Tibial nerve (tissue), 4 donors: Measurements from ENCODE around the gene CECR2. TPM values are rescaled to one million over a fixed set of nuclear protein-coding genes. Genes with fewer than 3 reads are reported as not detected.

Experiments used
- DNase-seq, 2 donors: peaks; one replicate each; pipeline ENCODE4 v3.0.0-alpha.2; 2019; ENCODE audit warnings: low spot score in 2 of 2
- H3K27ac ChIP-seq, 4 donors: fragments of 200-600 bp; sonication (generic) in 3 of 4; one replicate each; pipeline ENCODE4 v1.5.1; 2017 to 2019; ENCODE audit warnings: mild to moderate bottlenecking in 1 of 4
- H3K27me3 ChIP-seq, 2 donors: fragments of 200-600 bp; sonication (generic) in 1 of 2; one replicate each; pipeline versions ENCODE4 v1.5.1 to v1.6.0; 2017 to 2019
- H3K36me3 ChIP-seq, 3 donors: fragments of 200-600 bp; sonication (generic); one replicate each; pipeline ENCODE4 v1.5.1; 2018 to 2019
- H3K4me1 ChIP-seq, 4 donors: fragments of 200-600 bp; sonication (generic) in 3 of 4; one replicate each; pipeline ENCODE4 v1.5.1; 2017 to 2019
- H3K4me3 ChIP-seq, 4 donors: fragments of 200-600 bp; sonication (generic) in 3 of 4; one replicate each; pipeline ENCODE4 v1.5.1; 2017 to 2019; ENCODE audit warnings: mild to moderate bottlenecking in 1 of 4, moderate library complexity in 1 of 4
- H3K9me3 ChIP-seq, 4 donors: fragments of 200-600 bp; sonication (generic) in 3 of 4; one replicate each; pipeline ENCODE4 v1.5.1; 2017 to 2019
- CTCF ChIP-seq, 5 experiments: fragments of 200-600 bp in 3 of 5; fragments of 450-650 bp in 2 of 5; sonication (generic) in 3 of 5; IDR thresholded peaks; one replicate each; pipeline ENCODE4 v1.5.1; 2016 to 2019; ENCODE audit warnings: antibody characterized with exemption in 5 of 5, mild to moderate bottlenecking in 3 of 5, moderate library complexity in 2 of 5
- EP300 ChIP-seq, 2 donors: sonication (generic); formaldehyde crosslinking; IDR thresholded peaks; one replicate each; pipeline ENCODE4 v1.6.1; 2017; ENCODE audit warnings: antibody characterized with exemption in 2 of 2, mild to moderate bottlenecking in 1 of 2
- POLR2A ChIP-seq, 2 donors: fragments of 450-650 bp; IDR thresholded peaks; one replicate each; pipeline ENCODE4 v1.6.1; 2017; ENCODE audit warnings: antibody characterized with exemption in 2 of 2, mild to moderate bottlenecking in 2 of 2, moderate library complexity in 2 of 2
- WGBS, 2 donors: methylation state at CpG; one replicate each; pipeline ENCODE4 v1.1.5; 2018; 5-methylcytosine and 5-hydroxymethylcytosine counted together
- small RNA-seq: library from RNA; depleted of rRNA; stranded (forward); fragments of <200 nt; gene quantifications from one replicate; pipeline ENCODE3, GENCODE V24; 2016
- total RNA-seq, 4 donors: library from RNA; depleted of rRNA; stranded (reverse); fragments of >200 nt; gene quantifications; one replicate each; pipeline ENCODE4 v1.1.0, GENCODE V29; 2016

Gene CECR2
- total RNA-seq, 4 donors from 2014 or later = 2.4 to 5.1 (median 3.6) TPM

- Histone ChIP-seq H3K4me1 (no peaks in the 10 kb centered on the region), H3K27ac (no peak overlapping the region), H3K27me3 (no peaks in the 10 kb centered on the region), H3K4me3 (no peak overlapping the region), H3K36me3 (peaks cover 3 to 77% (median 34%) of the 10 kb centered on the region in 3 donors), H3K9me3 (no peaks in the 10 kb centered on the region)
- WGBS, 2 donors = 97 to 98% methylated on average over 4 of the region's 4 CpGs
- no peak for DNase-seq
- no peak for TF ChIP-seq POLR2A (IDR thresholded peaks at IDR 0.05)
- TF ChIP-seq EP300 (IDR thresholded peaks at IDR 0.05) = no peak
- TF ChIP-seq CTCF (IDR thresholded peaks at IDR 0.05) = no peak
Measured at GRCh38 chr22:17598318-17598717, 229.1 kb downstream of the CECR2 start.

DNA sequence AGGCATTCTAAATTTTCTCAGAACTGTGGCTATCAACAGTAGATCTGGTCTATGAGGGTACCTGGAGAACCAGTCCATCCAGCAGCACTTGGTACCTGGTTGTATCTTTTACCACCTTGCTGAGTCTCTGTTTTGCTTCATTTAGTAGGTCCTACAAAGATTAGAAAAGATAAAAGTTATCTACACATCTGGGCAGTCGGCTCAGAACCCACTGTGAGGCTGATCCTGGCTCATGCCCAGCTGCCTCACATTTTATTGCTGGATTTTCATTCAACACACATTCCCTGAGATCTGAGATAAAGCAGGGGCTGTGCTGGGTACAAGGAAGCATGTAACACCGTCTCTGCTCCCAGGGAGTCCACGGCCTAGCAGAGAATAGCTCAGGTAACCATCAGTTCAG, 231.8 kb downstream of the CECR2 start:
- peaks cover 0 to 53% (median 31%) of the 10 kb centered on the region in 3 donors for H3K36me3 ChIP-seq
- no peak for DNase-seq

GRCh38 chr22:17603668-17604067, 234.4 kb downstream of the CECR2 start:
- TF ChIP-seq EP300 (IDR thresholded peaks at IDR 0.05) = no peak
- no peak for TF ChIP-seq CTCF (IDR thresholded peaks at IDR 0.05)
- TF ChIP-seq POLR2A (IDR thresholded peaks at IDR 0.05) = no peak
- Histone ChIP-seq H3K4me1 (peaks cover 0 to 28% (median 0%) of the 10 kb centered on the region in 4 donors), H3K27me3 (no peaks in the 10 kb centered on the region), H3K4me3 (no peak overlapping the region), H3K27ac (no peak overlapping the region), H3K36me3 (peaks cover 0 to 43% (median 10%) of the 10 kb centered on the region in 3 donors), H3K9me3 (no peaks in the 10 kb centered on the region)
- WGBS, 2 donors = 86 to 87% methylated on average over 4 of the region's 4 CpGs
- DNase-seq = no peak

More for the DNA sequence above, 231.8 kb downstream of the CECR2 start:
- Histone ChIP-seq H3K4me1 (peaks cover 0 to 3% (median 0%) of the 10 kb centered on the region in 4 donors), H3K9me3 (no peaks in the 10 kb centered on the region), H3K27me3 (no peaks in the 10 kb centered on the region), H3K27ac (no peak overlapping the region), H3K4me3 (no peak overlapping the region)
- 68 to 72% methylated on average over 3 of the region's 3 CpGs for WGBS, 2 donors
- TF ChIP-seq POLR2A (IDR thresholded peaks at IDR 0.05) = no peak
- TF ChIP-seq CTCF (IDR thresholded peaks at IDR 0.05) = no peak
- no peak for TF ChIP-seq EP300 (IDR thresholded peaks at IDR 0.05)

DNA sequence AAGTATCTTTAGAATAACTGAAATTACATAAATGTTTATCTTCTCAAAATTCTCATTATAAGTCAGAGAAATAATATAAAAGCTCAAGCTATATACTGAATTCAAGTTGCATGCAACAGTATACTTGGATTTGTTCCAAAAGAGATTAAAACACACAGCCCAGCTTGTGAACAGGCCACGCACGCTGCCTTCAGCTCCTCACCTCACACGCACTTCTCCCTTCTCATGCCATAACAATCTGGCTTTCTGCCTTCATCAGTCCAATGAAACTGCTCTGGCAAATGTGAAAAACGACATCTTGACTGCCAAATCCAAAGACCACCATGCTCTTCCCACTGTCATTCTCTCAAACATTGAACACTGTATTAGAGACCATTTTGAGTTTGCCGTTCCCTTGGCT, 237.2 kb downstream of the CECR2 start:
- no peak for DNase-seq
- no peak for TF ChIP-seq CTCF (IDR thresholded peaks at IDR 0.05)
- TF ChIP-seq EP300 (IDR thresholded peaks at IDR 0.05) = no peak
- TF ChIP-seq POLR2A (IDR thresholded peaks at IDR 0.05) = no peak

More for the DNA sequence above, 237.2 kb downstream of the CECR2 start:
- peaks cover 0 to 42% (median 7%) of the 10 kb centered on the region in 3 donors for H3K36me3 ChIP-seq
- WGBS, 2 donors = 47 to 53% methylated on average over 5 of the region's 5 CpGs
- no peaks in the 10 kb centered on the region for H3K27me3 ChIP-seq
- H3K9me3 ChIP-seq = no peaks in the 10 kb centered on the region
- H3K27ac ChIP-seq = peak overlapping the region in 2 of 4 donors; percentile 29 to 52
- no peak overlapping the region for H3K4me3 ChIP-seq
- H3K4me1 ChIP-seq = peaks cover 0 to 34% (median 0%) of the 10 kb centered on the region in 4 donors

Small RNA genes lying within 50 kb of the gene (small RNA-seq; reads per million reads assigned to genes)
- not detected for gene CECR9
- not detected for gene RN7SL843P

Other genes starting within 250 kb of the CECR2 start
- gene TMEM121B, start 248.1 kb upstream of the CECR2 start, total RNA-seq = 1 to 10 TPM in 1 of 4 donors, under 1 TPM in 3; under 0.01 to 1.2 (median 0.75) TPM
- gene HDHD5, start 210.2 kb upstream of the CECR2 start, total RNA-seq = 10 to 100 TPM; 34.7 to 51.3 (median 44.3) TPM
- 10 to 100 TPM in 3 of 4 donors, 1 to 10 TPM in 1; 8.6 to 15.6 (median 13.2) TPM for gene ADA2, start 150.0 kb upstream of the CECR2 start, total RNA-seq
- gene SLC25A18, start 194.0 kb downstream of the CECR2 start, total RNA-seq = 1 to 10 TPM; 2.2 to 5.9 (median 4.8) TPM